Measurements from ENCODE around the gene PRKCE. TPM values are rescaled to one million over a fixed set of nuclear protein-coding genes. Genes with fewer than 3 reads are reported as not detected.

Gene PRKCE
- total and polyA plus RNA-seq, 4 donors = 2.5 to 38.6 (median 5.8) TPM

DNA sequence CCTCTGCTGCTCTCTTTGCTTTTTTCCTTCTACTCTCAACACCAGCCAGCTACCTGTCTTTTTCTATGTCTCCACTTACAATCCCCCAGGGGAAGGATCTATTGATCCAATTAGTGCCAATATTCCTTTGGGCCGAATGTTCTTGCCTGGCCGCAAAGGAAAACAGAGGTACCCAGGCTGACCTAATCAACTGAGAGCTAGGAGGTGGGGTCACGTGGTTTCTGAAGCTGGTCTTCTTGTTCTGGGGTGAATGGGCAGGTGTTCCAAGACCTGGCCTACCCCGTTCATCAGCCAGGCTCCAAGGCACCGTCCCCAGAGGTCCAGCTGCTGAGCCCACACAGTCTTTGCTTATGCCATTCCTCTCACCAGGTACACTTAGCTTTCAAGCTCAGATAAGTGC lies 580.2 kb downstream of the PRKCE start (continued):
- TF ChIP-seq GABPA (IDR thresholded peaks at IDR 0.05 in 1 of 2, conservative IDR thresholded peaks at IDR 0.05 in 1 of 2) = no peak

DNA sequence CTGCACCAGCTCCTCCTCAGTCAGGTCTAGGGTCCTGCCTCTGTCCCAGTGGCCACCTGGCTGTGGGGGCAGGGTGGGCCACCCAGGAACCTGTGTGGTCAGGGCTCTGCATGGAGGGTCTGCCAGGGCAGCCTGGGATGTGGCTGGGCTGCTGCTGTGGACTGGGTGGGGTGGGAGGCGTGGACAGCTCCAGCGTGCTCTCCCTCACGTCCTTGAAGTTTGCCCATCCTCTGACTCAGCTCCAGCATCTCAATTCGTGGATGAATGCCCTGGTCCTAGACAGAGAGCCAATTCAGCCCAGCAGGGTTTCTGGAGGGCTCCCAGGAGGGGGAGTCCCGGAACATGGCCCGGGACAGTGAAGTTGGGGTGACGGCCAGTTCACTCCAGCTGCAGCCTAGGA lies 581.4 kb downstream of the PRKCE start:
- peaks cover 0 to 18% (median 16%) of the 10 kb centered on the region in 4 donors for H3K4me1 ChIP-seq (ENCODE audit: control insufficient read depth in 4 of 4, insufficient read depth in 4 of 4, low read length in 3 of 4)
- DNase-seq (ENCODE audit: low spot score) = no peak
- no peak for TF ChIP-seq NR2F2 (IDR thresholded peaks at IDR 0.05)
- no peak for TF ChIP-seq FOXA2 (IDR thresholded peaks at IDR 0.05)
- TF ChIP-seq HNF4G (IDR thresholded peaks at IDR 0.05) = no peak
- no peak for TF ChIP-seq RAD21 (IDR thresholded peaks at IDR 0.05)
- no peak for TF ChIP-seq EGR1 (IDR thresholded peaks at IDR 0.05; ENCODE audit: low read depth in 2 of 2)
- TF ChIP-seq SP1 (IDR thresholded peaks at IDR 0.05) = no peak
- no peak for TF ChIP-seq FOXA1 (IDR thresholded peaks at IDR 0.05)
- H3K9me3 ChIP-seq (ENCODE audit: control insufficient read depth in 4 of 4, low read length in 3 of 4) = no peaks in the 10 kb centered on the region
- no peaks in the 10 kb centered on the region for H3K27me3 ChIP-seq (ENCODE audit: control insufficient read depth in 4 of 4, insufficient read depth in 4 of 4, low read length in 3 of 4)
- H3K27ac ChIP-seq (ENCODE audit: low read depth in 1 of 2, low read length in 2 of 2) = no peak overlapping the region
- 78% methylated on average over 7 of the region's 7 CpGs for WGBS
- H3K36me3 ChIP-seq (ENCODE audit: control insufficient read depth in 4 of 4, insufficient read depth in 3 of 4, low read depth in 1 of 4, low read length in 3 of 4) = no peaks in the 10 kb centered on the region
- H3K4me3 ChIP-seq (ENCODE audit: low read depth in 1 of 3, low read length in 3 of 3) = no peak overlapping the region
- H3K9ac ChIP-seq (ENCODE audit: low read depth in 1 of 2, low read length in 2 of 2) = no peak overlapping the region

- Histone ChIP-seq H3K4me3 (ENCODE audit: low read depth in 1 of 3, low read length in 3 of 3) (no peak overlapping the region), H3K27me3 (ENCODE audit: control insufficient read depth in 4 of 4, insufficient read depth in 4 of 4, low read length in 3 of 4) (no peaks in the 10 kb centered on the region), H3K9me3 (ENCODE audit: control insufficient read depth in 4 of 4, low read length in 3 of 4) (no peaks in the 10 kb centered on the region), H3K4me1 (ENCODE audit: control insufficient read depth in 4 of 4, insufficient read depth in 4 of 4, low read length in 3 of 4) (no peaks in the 10 kb centered on the region), H3K27ac (ENCODE audit: low read depth in 1 of 2, low read length in 2 of 2) (no peak overlapping the region), H3K36me3 (ENCODE audit: control insufficient read depth in 4 of 4, insufficient read depth in 3 of 4, low read depth in 1 of 4, low read length in 3 of 4) (no peaks in the 10 kb centered on the region), H3K9ac (ENCODE audit: low read depth in 1 of 2, low read length in 2 of 2) (no peak overlapping the region)
- WGBS = 92% methylated on average over 4 of the region's 4 CpGs
- DNase-seq (ENCODE audit: low spot score) = no peak
- TF ChIP-seq RAD21 (IDR thresholded peaks at IDR 0.05) (no peak), NR2F2 (IDR thresholded peaks at IDR 0.05) (no peak), FOXA2 (IDR thresholded peaks at IDR 0.05) (no peak), YY1 (IDR thresholded peaks at IDR 0.05) (no peak), SP1 (IDR thresholded peaks at IDR 0.05) (no peak), ZBTB33 (IDR thresholded peaks at IDR 0.05) (no peak)
- TF ChIP-seq, protein P1, sequence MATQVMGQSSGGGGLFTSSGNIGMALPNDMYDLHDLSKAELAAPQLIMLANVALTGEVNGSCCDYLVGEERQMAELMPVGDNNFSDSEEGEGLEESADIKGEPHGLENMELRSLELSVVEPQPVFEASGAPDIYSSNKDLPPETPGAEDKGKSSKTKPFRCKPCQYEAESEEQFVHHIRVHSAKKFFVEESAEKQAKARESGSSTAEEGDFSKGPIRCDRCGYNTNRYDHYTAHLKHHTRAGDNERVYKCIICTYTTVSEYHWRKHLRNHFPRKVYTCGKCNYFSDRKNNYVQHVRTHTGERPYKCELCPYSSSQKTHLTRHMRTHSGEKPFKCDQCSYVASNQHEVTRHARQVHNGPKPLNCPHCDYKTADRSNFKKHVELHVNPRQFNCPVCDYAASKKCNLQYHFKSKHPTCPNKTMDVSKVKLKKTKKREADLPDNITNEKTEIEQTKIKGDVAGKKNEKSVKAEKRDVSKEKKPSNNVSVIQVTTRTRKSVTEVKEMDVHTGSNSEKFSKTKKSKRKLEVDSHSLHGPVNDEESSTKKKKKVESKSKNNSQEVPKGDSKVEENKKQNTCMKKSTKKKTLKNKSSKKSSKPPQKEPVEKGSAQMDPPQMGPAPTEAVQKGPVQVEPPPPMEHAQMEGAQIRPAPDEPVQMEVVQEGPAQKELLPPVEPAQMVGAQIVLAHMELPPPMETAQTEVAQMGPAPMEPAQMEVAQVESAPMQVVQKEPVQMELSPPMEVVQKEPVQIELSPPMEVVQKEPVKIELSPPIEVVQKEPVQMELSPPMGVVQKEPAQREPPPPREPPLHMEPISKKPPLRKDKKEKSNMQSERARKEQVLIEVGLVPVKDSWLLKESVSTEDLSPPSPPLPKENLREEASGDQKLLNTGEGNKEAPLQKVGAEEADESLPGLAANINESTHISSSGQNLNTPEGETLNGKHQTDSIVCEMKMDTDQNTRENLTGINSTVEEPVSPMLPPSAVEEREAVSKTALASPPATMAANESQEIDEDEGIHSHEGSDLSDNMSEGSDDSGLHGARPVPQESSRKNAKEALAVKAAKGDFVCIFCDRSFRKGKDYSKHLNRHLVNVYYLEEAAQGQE (IDR thresholded peaks at IDR 0.05) = no peak
Measured at GRCh38 chr2:46236006-46236875, 584.8 kb downstream of the PRKCE start.

All from liver (tissue), 9 donors.